Measurements from ENCODE around the gene KRTAP12-2. TPM values are rescaled to one million over a fixed set of nuclear protein-coding genes. Genes with fewer than 3 reads are reported as not detected.
"Not testable (repeated sequence)": the region's sequence is repeated elsewhere in the genome, so short reads cannot be mapped to it uniquely, and the experiment has no call there.

KRTAP12-2 gene
- total RNA-seq, 4 donors from 2014 or later, result not detected

GRCh38 chr21:44628707-44629391, 37.9 kb downstream of the KRTAP12-2 start:
- no peak overlapping the region for H3K4me3 ChIP-seq
- no peak overlapping the region for H3K27ac ChIP-seq
- WGBS, 2 donors, result 79 to 85% methylated on average over 2 to 12 of the region's 18 CpGs
- H3K36me3 ChIP-seq, result no peaks in the 10 kb centered on the region
- H3K27me3 ChIP-seq, result peaks cover 0 to 31% (median 0%) of the 10 kb centered on the region in 4 donors
- no peak for DNase-seq
- H3K4me1 ChIP-seq, result no peaks in the 10 kb centered on the region
- TF ChIP-seq, protein P1, sequence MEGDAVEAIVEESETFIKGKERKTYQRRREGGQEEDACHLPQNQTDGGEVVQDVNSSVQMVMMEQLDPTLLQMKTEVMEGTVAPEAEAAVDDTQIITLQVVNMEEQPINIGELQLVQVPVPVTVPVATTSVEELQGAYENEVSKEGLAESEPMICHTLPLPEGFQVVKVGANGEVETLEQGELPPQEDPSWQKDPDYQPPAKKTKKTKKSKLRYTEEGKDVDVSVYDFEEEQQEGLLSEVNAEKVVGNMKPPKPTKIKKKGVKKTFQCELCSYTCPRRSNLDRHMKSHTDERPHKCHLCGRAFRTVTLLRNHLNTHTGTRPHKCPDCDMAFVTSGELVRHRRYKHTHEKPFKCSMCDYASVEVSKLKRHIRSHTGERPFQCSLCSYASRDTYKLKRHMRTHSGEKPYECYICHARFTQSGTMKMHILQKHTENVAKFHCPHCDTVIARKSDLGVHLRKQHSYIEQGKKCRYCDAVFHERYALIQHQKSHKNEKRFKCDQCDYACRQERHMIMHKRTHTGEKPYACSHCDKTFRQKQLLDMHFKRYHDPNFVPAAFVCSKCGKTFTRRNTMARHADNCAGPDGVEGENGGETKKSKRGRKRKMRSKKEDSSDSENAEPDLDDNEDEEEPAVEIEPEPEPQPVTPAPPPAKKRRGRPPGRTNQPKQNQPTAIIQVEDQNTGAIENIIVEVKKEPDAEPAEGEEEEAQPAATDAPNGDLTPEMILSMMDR (IDR thresholded peaks at IDR 0.05), result no peak
- no peak for TF ChIP-seq POLR2A (IDR thresholded peaks at IDR 0.05)
- peaks cover 0 to 35% (median 7%) of the 10 kb centered on the region in 3 donors for H3K9me3 ChIP-seq
- intact Hi-C loops (cut with DNase I), result no loop called here

DNA sequence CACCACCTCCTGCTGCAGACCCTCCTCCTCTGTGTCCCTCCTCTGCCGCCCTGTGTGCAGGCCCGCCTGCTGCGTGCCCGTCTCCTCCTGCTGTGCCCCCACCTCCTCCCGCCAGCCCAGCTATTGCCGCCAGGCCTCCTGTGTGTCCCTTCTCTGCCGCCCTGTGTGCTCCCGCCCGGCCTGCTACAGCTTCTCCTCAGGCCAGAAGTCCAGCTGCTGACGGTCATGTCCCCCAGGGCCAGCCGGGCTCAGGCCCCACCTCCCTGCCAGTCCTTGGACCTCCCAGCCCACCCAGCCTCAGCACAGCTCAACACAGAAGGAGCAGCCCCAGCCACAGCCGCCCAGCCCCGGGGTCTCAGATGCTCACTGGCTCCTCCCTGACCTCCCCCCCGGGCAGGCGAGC, 38.9 kb downstream of the KRTAP12-2 start:
- H3K9me3 ChIP-seq, result peaks cover 0 to 45% (median 14%) of the 10 kb centered on the region in 3 donors
- intact Hi-C loops (cut with DNase I); H3K4me3 ChIP-seq; H3K27ac ChIP-seq; H3K4me1 ChIP-seq; H3K36me3 ChIP-seq; DNase-seq: not testable (repeated sequence)
- WGBS, 2 donors, result 40 to 53% methylated on average over 7 of the region's 15 CpGs
- H3K27me3 ChIP-seq, result peaks cover 0 to 31% (median 0%) of the 10 kb centered on the region in 4 donors

DNA sequence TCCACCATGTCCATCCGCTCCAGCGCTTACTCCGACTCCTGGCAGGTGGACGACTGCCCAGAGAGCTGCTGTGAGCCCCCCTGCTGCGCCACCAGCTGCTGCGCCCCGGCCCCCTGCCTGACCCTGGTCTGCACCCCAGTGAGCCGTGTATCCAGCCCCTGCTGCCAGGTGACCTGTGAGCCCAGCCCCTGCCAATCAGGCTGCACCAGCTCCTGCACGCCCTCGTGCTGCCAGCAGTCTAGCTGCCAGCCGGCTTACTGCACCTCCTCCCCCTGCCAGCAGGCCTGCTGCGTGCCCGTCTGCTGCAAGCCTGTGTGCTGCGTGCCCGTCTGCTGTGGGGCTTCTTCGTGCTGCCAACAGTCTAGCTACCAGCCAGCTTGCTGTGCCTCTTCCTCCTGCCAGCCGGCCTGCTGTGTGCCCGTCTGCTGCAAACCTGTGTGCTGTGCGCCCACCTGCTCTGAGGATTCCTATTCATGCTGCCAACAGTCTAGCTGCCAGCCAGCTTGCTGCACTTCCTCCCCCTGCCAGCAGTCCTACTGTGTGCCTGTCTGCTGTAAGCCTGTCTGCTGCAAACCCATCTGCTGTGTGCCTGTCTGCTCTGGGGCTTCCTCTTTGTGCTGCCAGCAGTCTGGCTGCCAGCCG, 39.4 kb downstream of the KRTAP12-2 start:
- Histone ChIP-seq H3K9me3 (peaks cover 0 to 47% (median 16%) of the 10 kb centered on the region in 3 donors), H3K27me3 (peaks cover 0 to 31% (median 0%) of the 10 kb centered on the region in 4 donors)
- DNase-seq; intact Hi-C loops (cut with DNase I); H3K4me1 ChIP-seq; H3K36me3 ChIP-seq; H3K4me3 ChIP-seq; H3K27ac ChIP-seq: not testable (repeated sequence)
- WGBS, 2 donors, result 71 to 85% methylated on average over 10 of the region's 20 CpGs

- TF ChIP-seq, protein P1 (IDR thresholded peaks at IDR 0.05), result no peak
- TF ChIP-seq POLR2A (IDR thresholded peaks at IDR 0.05), result no peak
- Histone ChIP-seq H3K27ac (no peak within 1 kb of the TSS), H3K36me3 (no peaks in the 10 kb centered on the region), H3K27me3 (peaks cover 0 to 31% (median 0%) of the 10 kb centered on the region in 4 donors), H3K9me3 (peaks cover 0 to 46% (median 11%) of the 10 kb centered on the region in 3 donors), H3K4me1 (no peaks in the 10 kb centered on the region), H3K4me3 (no peak within 1 kb of the TSS)
- DNase-seq, result no peak
- 60% methylated on average over 1 of the region's 7 CpGs for WGBS, 2 donors
- intact Hi-C loops (cut with DNase I), result no loop called here
These were observed 40.0 kb downstream of the KRTAP12-2 start, which contains the start of gene KRTAP10-9 for GRCh38 chr21:44626673-44627143. Gene KRTAP10-9, plus strand, starts transcription at chr21:44627093. Its CDS starts 79 bp downstream, at chr21:44627172.

DNA sequence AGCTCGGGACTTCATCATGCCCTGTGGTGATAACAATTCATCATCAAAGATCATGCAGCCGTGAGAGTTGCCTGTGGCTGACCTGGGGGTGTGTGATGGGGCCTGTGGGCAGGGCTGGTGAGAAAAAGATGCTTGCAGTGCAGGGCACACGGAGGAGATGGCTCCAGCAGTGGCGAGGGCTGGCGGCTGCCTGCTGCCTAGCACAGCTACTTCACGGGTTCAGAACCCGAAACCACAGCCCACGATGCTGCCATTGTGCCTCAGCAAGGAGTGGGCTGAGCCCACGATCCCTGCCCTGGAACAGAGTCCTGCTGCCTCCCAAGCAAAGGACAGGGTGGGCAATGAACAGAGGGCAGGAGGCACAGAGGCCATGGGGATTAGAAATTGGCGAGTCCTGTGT, 40.5 kb downstream of the KRTAP12-2 start:
- intact Hi-C loops (cut with DNase I), result no loop called here
- Histone ChIP-seq H3K9me3 (peaks cover 0 to 41% (median 11%) of the 10 kb centered on the region in 3 donors), H3K27me3 (peaks cover 0 to 31% (median 0%) of the 10 kb centered on the region in 4 donors), H3K27ac (no peak overlapping the region), H3K36me3 (no peaks in the 10 kb centered on the region), H3K4me3 (no peak overlapping the region), H3K4me1 (no peaks in the 10 kb centered on the region)
- TF ChIP-seq, protein P1 (IDR thresholded peaks at IDR 0.05), result no peak
- TF ChIP-seq POLR2A (IDR thresholded peaks at IDR 0.05), result no peak
- WGBS, 2 donors, result 51 to 55% methylated on average over 4 to 7 of the region's 10 CpGs
- DNase-seq, result no peak

GRCh38 chr21:44625756-44626155, 41.0 kb downstream of the KRTAP12-2 start:
- Histone ChIP-seq H3K36me3 (no peaks in the 10 kb centered on the region), H3K27ac (no peak overlapping the region), H3K9me3 (peaks cover 0 to 36% (median 11%) of the 10 kb centered on the region in 3 donors), H3K4me3 (no peak overlapping the region), H3K27me3 (peaks cover 0 to 31% (median 0%) of the 10 kb centered on the region in 4 donors), H3K4me1 (no peaks in the 10 kb centered on the region)
- intact Hi-C loops (cut with DNase I), result no loop called here
- DNase-seq, result no peak
- 78 to 83% methylated on average over 6 of the region's 7 CpGs for WGBS, 2 donors
- TF ChIP-seq POLR2A (IDR thresholded peaks at IDR 0.05), result no peak
- TF ChIP-seq, protein P1 (IDR thresholded peaks at IDR 0.05), result no peak

Data from esophagus squamous epithelium (tissue), 5 donors.